HEK293T (cell line): ENCODE results near the gene ZBTB48.
A peak's percentile ranks its signal among the peaks of the same experiment; 100 is the strongest.

Source experiments
- CTCF ChIA-PET: fragments of 350-600 bp; formaldehyde crosslinking; extraction: SDS; loops from one replicate; lab custom pipeline; 2021; ENCODE audit warnings: antibody characterized with exemption, inconsistent platforms; lab: Yijun Ruan, JAX
- POLR2A ChIA-PET: fragments of 350-600 bp; formaldehyde crosslinking; extraction: SDS; loops from one replicate; lab custom pipeline; 2020; ENCODE audit warnings: antibody characterized with exemption, inconsistent platforms; lab: Yijun Ruan, JAX
- DNase-seq: peaks from one replicate; pipeline ENCODE4 v3.0.0; 2012; ENCODE audit warnings: mixed read lengths; ENCODE audit errors: extremely low spot score
- ARNT ChIP-seq: fragments of 450-650 bp; IDR thresholded peaks from 2 replicates; pipeline ENCODE4 v1.6.1; 2017; ENCODE audit warnings: mild to moderate bottlenecking
- BHLHE40 ChIP-seq: fragments of 450-650 bp; IDR thresholded peaks from 2 replicates; pipeline ENCODE4 v1.6.1; 2016; ENCODE audit warnings: mild to moderate bottlenecking, moderate library complexity, borderline replicate concordance
- CTBP1 ChIP-seq: fragments of 450-650 bp; IDR thresholded peaks from 2 replicates; pipeline ENCODE4 v1.6.1; 2016; ENCODE audit warnings: borderline replicate concordance
- ELF4 ChIP-seq: fragments of 450-650 bp; IDR thresholded peaks from 2 replicates; pipeline ENCODE4 v1.6.1; 2017; ENCODE audit warnings: antibody characterized with exemption
- FOXA1 ChIP-seq: fragments of 450-650 bp; IDR thresholded peaks from 2 replicates; pipeline ENCODE4 v1.6.1; 2016; ENCODE audit warnings: mild to moderate bottlenecking
- FOXK2 ChIP-seq: fragments of 450-650 bp; IDR thresholded peaks from 2 replicates; pipeline ENCODE4 v1.6.1; 2016; ENCODE audit warnings: mild to moderate bottlenecking
- FOXM1 ChIP-seq: fragments of 450-650 bp; IDR thresholded peaks from 2 replicates; pipeline ENCODE4 v1.6.1; 2017; ENCODE audit warnings: mild to moderate bottlenecking, borderline replicate concordance
- HDGF ChIP-seq: fragments of 450-650 bp; IDR thresholded peaks from 2 replicates; pipeline ENCODE4 v1.6.1; 2017; ENCODE audit warnings: antibody characterized with exemption, borderline replicate concordance
- L3MBTL2 ChIP-seq: fragments of 450-650 bp; conservative IDR thresholded peaks from 2 replicates; pipeline ENCODE4 v1.6.1; 2016; ENCODE audit warnings: mild to moderate bottlenecking
- LEF1 ChIP-seq: fragments of 450-650 bp; IDR thresholded peaks from 2 replicates; pipeline ENCODE4 v1.6.1; 2017; ENCODE audit warnings: mild to moderate bottlenecking, borderline replicate concordance
- NFRKB ChIP-seq: fragments of 450-650 bp; IDR thresholded peaks from 2 replicates; pipeline ENCODE4 v1.6.1; 2016; ENCODE audit warnings: mild to moderate bottlenecking, moderate library complexity
- SP1 ChIP-seq: fragments of 450-650 bp; IDR thresholded peaks from 2 replicates; pipeline ENCODE4 v1.6.1; 2017
- SUZ12 ChIP-seq: fragments of 450-650 bp; IDR thresholded peaks from 2 replicates; pipeline ENCODE4 v1.6.1; 2016; ENCODE audit warnings: mild to moderate bottlenecking
- TARDBP ChIP-seq: fragments of 450-650 bp; IDR thresholded peaks from 2 replicates; pipeline ENCODE4 v1.6.1; 2016
- ZNF384 ChIP-seq: fragments of 450-650 bp; IDR thresholded peaks from 2 replicates; pipeline ENCODE4 v1.6.1; 2016
- TF ChIP-seq, protein P1 (sequence below): fragments of 450-650 bp; IDR thresholded peaks from 2 replicates; pipeline ENCODE4 v1.6.1; 2016

The ZBTB48 gene

DNA sequence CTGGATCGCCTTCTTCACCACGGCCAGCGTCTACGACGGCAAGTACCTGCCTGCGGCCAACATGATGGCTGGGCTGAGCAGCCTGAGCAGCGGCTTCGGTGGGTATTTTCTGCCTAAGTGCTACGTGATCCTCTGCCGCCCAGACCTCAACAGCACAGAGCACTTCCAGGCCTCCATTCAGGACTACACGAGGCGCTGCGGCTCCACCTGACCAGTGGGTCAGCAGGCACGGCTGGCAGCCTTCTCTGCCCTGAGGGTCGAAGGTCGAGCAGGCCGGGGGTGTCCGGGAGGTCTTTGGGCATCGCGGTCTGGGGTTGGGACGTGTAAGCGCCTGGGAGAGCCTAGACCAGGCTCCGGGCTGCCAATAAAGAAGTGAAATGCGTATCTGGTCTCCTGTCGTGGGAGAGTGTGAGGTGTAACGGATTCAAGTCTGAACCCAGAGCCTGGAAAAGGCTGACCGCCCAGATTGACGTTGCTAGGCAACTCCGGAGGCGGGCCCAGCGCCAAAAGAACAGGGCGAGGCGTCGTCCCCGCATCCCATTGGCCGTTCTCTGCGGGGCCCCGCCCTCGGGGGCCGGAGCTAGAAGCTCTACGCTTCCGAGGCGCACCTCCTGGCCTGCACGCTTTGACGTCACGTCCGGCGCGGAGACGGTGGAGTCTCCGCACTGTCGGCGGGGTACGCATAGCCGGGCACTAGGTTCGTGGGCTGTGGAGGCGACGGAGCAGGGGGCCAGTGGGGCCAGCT is at the start of gene ZBTB48:
Gene ZBTB48 (plus strand): TSS at position 621 of the 745 bp plus-strand sequence. CDS start 616 bp downstream, outside the sequence.
- TF ChIP-seq FOXA1: no peak
- 0 out of 2 replicates have a peak, but pooled peaks have one; percentile 28 for TF ChIP-seq L3MBTL2
- TF ChIP-seq LEF1: no peak
- CTCF ChIA-PET: interaction anchor here (1.6 kb wide), 1 partner anchor 25 kb away, joined by 5 read pairs; the partner anchor contains the start of genes NOL9 and TAS1R1
- peak; percentile 100 for DNase-seq
- POLR2A ChIA-PET: interaction anchor here (0.7 to 5.7 kb wide), 14 partner anchors 8 to 53 kb away, joined by 3 to 55 read pairs (median 4); partner anchors contain the start of genes KLHL21, NOL9 and TAS1R1

DNA sequence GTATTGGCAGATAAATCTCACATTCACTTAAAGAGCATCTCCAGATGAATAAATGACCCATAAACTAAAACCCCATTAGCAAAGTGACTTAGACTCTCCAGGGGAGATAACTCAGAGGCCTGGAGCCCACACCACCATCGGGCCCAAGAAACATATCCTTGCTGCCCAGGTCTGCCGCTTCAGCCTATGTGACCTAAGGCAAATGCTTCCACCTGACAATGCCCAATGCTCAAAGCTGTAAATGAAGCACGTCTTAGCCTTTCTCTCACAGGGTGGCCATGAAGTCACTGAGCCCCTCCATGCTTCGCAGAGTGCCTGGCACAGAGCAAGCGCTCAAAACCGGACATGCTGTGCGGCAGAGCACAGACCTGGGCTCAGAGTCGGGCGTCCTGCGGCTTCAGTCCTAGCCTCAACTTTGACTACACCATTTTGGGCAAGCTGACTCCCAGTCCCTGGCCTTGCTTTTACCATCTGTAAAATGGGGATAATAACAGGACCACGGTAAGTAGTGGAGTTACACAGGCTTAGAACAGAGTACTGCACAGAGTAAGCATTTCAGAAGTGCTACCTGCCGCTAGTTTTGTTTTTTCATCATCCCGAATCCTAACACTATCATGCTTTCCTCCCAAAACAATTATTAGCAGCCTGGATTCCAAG is 49.2 kb upstream of the ZBTB48 start:
- CTCF ChIA-PET: no interaction called here
- POLR2A ChIA-PET: no interaction called here
- no peak for TF ChIP-seq FOXM1
- TF ChIP-seq, protein P1, sequence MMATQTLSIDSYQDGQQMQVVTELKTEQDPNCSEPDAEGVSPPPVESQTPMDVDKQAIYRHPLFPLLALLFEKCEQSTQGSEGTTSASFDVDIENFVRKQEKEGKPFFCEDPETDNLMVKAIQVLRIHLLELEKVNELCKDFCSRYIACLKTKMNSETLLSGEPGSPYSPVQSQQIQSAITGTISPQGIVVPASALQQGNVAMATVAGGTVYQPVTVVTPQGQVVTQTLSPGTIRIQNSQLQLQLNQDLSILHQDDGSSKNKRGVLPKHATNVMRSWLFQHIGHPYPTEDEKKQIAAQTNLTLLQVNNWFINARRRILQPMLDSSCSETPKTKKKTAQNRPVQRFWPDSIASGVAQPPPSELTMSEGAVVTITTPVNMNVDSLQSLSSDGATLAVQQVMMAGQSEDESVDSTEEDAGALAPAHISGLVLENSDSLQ: no peak
- no peak for TF ChIP-seq ZNF384
- TF ChIP-seq L3MBTL2: no peak
- TF ChIP-seq BHLHE40: no peak
- TF ChIP-seq SP1: no peak
- no peak for TF ChIP-seq ELF4
- TF ChIP-seq FOXK2: no peak
- no peak for TF ChIP-seq NFRKB
- TF ChIP-seq LEF1: no peak
- no peak for DNase-seq

DNA sequence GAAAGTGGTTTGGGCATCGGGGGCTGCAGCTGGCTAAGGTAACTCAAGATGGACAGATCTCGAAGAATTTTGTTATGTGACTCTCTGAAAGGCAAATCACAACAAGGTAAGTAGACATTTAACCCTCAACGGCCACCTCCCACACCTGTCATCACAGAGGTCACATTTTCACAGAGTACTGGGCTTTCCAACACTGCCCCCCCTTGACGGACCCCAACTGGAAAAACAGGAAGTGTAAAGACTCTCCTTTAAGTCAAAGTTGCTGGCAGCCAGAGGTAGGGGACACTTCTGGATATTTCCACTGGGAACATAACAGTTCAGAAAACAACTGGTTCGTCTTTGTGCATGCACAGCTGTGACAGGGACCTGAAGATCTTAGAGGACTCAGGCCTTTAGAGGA is 47.8 kb upstream of the ZBTB48 start:
- CTCF ChIA-PET: no interaction called here
- POLR2A ChIA-PET: no interaction called here
- DNase-seq: no peak
- no peak for TF ChIP-seq CTBP1
- TF ChIP-seq ELF4: no peak
- no peak for TF ChIP-seq FOXA1
- TF ChIP-seq SP1: no peak

DNA sequence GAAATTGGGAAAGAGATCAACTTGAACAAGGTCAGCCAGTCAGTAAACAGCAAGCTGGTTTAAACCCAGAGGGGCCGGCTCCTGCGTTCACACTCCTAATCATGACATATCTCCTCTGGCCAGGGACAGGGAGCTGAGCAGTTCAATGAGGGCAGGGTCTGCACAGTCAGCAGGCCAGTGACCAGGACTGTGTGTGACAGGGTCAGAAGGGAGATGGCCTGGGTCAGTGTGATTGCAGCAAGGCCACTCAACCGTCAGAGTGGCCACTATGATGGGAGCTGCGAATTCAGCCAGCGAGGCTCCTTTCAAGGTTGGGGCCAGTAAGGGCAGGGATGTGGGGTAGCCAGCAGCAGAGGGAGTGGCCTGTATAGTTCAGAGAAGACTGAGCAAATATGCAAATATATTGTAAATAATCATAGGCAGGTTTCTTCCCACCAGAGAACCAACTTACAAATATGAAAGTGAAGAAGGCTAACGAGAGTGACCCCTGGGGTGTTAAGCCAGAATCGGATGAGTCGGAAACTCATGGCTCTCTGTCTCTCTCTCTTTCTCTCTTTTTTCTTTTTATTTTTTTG is 45.5 kb upstream of the ZBTB48 start:
- CTCF ChIA-PET: no interaction called here
- no peak for DNase-seq
- TF ChIP-seq FOXM1: no peak
- TF ChIP-seq ARNT: no peak
- TF ChIP-seq FOXK2: no peak
- TF ChIP-seq, protein P1: no peak
- TF ChIP-seq ELF4: no peak
- no peak for TF ChIP-seq HDGF
- no peak for TF ChIP-seq BHLHE40
- TF ChIP-seq ZNF384: no peak
- no peak for TF ChIP-seq SUZ12
- TF ChIP-seq FOXA1: no peak
- no peak for TF ChIP-seq L3MBTL2
- TF ChIP-seq SP1: no peak
- TF ChIP-seq TARDBP: no peak
- no peak for TF ChIP-seq LEF1
- TF ChIP-seq NFRKB: no peak
- TF ChIP-seq CTBP1: no peak
- POLR2A ChIA-PET: no interaction called here

DNA sequence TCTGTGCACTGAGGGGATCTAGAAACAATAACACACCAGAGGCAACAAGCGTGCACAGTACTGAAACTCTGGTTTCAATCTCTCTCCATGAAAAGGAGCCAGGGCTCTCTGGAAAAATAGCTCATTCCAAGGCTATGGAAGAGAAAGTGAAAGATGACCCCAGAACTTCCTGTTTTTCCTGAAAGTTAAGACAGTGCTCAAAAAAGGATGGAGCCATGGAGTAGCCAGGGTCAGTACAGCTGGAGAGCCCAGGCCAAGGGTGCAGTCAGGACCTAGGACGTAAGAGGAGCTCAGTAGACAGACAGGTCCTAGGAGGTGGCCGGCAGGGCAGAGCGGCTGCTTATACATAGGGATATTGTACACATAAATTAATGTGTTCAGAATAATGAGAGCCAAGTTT is 44.6 kb upstream of the ZBTB48 start:
- no peak for DNase-seq
- POLR2A ChIA-PET: no interaction called here
- TF ChIP-seq CTBP1 (no peak), SP1 (no peak), HDGF (no peak), ELF4 (no peak), FOXM1 (no peak), L3MBTL2 (no peak), FOXA1 (no peak), LEF1 (no peak), BHLHE40 (no peak), TARDBP (no peak), FOXK2 (no peak), ZNF384 (no peak)
- TF ChIP-seq, protein P1: no peak
- CTCF ChIA-PET: no interaction called here

DNA sequence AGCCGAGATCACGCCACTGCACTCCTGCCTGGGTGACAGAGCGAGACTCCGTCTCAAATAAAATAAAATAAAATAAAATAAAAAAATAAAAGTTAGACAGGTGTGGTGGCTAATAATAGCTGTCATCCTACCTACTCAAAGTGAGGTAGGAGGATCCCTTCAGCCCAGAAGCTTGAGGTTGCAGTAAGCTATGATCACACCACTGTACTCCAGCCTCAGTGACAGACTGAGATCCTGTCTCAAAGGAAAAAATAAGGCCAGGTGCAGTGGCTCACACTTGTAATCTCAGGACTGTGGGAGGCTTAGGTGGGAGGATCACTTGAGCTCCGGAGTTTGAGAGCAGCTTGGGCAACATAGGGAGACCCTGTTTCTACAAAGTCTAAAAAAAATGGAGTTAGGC is 43.5 kb upstream of the ZBTB48 start:
- no peak for DNase-seq
- ChIA-PET CTCF (interaction anchor here (1.4 kb wide), 1 partner anchor 12 kb away, joined by 3 read pairs; no protein-coding TSS in a partner anchor), POLR2A (no interaction called here)
- TF ChIP-seq CTBP1 (no peak), HDGF (no peak), FOXK2 (no peak), L3MBTL2 (no peak), TARDBP (no peak), BHLHE40 (no peak), LEF1 (no peak), NFRKB (no peak), FOXM1 (no peak), SUZ12 (no peak)
- TF ChIP-seq, protein P1: no peak
